Endothelial cell (in vitro differentiated cells): ENCODE measurements around the gene SERPINA1. TPM values are rescaled to one million over a fixed set of nuclear protein-coding genes. Genes with fewer than 3 reads are reported as not detected.

Experiments
- DNase-seq: peaks from one replicate; pipeline ENCODE4 v3.0.0; 2021; ENCODE audit warnings: low spot score
- H3K27ac Mint-ChIP-seq: one replicate; pipeline ENCODE4 v1.8.0; 2021; ENCODE audit warnings: mixed read lengths, inconsistent platforms; ENCODE audit not compliant: unreplicated experiment
- H3K27me3 Mint-ChIP-seq: one replicate; pipeline ENCODE4 v1.8.0; 2021; ENCODE audit warnings: mild to moderate bottlenecking, moderate library complexity, mixed read lengths, inconsistent platforms; ENCODE audit not compliant: unreplicated experiment
- H3K36me3 Mint-ChIP-seq: one replicate; pipeline ENCODE4 v1.8.0; 2021; ENCODE audit warnings: mild to moderate bottlenecking, low read depth, mixed read lengths, inconsistent platforms; ENCODE audit not compliant: unreplicated experiment
- H3K4me1 Mint-ChIP-seq: one replicate; pipeline ENCODE4 v1.8.0; 2021; ENCODE audit warnings: mild to moderate bottlenecking, mixed read lengths, inconsistent platforms; ENCODE audit not compliant: unreplicated experiment
- H3K4me3 Mint-ChIP-seq: one replicate; pipeline ENCODE4 v1.8.0; 2021; ENCODE audit warnings: mild to moderate bottlenecking, mixed read lengths, inconsistent platforms; ENCODE audit not compliant: unreplicated experiment
- H3K9me3 Mint-ChIP-seq: one replicate; pipeline ENCODE4 v1.8.0; 2021; ENCODE audit warnings: mixed read lengths, inconsistent platforms; ENCODE audit not compliant: unreplicated experiment
- total RNA-seq: library from RNA; stranded (reverse); fragmentation: NEBNext Ultra II Directional; extraction: Animal tissue kit (Norgen Biotek cat#: 25700); gene quantifications from one replicate; pipeline ENCODE4 v1.2.1, GENCODE V29; 2021; ENCODE audit not compliant: unreplicated experiment
- TF ChIP-seq, protein P1 (sequence below): fragments of 200-600 bp; sonication (generic); IDR thresholded peaks from one replicate; pipeline ENCODE4 v1.5.0; 2021; ENCODE audit warnings: antibody characterized with exemption; ENCODE audit not compliant: unreplicated experiment

SERPINA1 gene
- total RNA-seq, 1 donor from 2014 or later: not detected

DNA sequence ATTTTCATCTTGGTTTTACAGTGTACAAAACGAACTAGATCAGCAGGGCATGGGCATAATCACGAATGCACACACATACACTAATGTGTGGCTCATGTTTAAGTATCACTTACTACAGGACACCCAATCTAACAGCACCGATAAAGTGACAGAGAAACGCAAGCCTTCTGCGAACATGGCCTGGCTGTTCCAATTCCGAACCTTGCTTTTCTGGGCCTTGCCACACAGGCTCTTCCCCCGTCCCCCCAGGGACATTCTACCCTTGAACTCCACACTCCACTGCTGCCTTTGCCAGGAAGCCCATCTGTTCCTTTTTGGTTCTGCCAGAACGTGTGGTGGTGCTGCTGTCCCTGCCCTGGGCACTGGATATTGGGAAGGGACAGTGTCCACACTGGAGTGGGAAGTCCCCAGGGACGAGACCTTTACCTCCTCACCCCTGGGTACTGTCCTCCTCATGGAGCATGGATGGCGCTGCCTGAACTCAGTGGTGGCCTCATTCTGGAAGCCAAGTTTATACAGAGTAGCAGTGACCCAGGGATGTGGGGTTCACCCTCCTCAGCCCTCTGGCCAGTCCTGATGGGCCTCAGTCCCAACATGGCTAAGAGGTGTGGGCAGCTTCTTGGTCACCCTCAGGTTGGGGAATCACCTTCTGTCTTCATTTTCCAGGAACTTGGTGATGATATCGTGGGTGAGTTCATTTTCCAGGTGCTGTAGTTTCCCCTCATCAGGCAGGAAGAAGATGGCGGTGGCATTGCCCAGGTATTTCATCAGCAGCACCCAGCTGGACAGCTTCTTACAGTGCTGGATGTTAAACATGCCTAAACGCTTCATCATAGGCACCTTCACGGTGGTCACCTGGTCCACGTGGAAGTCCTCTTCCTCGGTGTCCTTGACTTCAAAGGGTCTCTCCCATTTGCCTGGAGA, 7.9 kb downstream of the SERPINA1 start:
- DNase-seq: no peak
- Mint-ChIP-seq H3K9me3 (no peaks in the 10 kb centered on the region), H3K4me3 (no peak overlapping the region), H3K4me1 (peaks cover 10% of the 10 kb centered on the region), H3K36me3 (no peaks in the 10 kb centered on the region), H3K27me3 (peaks cover 11% of the 10 kb centered on the region), H3K27ac (no peak overlapping the region)
- TF ChIP-seq, protein P1, sequence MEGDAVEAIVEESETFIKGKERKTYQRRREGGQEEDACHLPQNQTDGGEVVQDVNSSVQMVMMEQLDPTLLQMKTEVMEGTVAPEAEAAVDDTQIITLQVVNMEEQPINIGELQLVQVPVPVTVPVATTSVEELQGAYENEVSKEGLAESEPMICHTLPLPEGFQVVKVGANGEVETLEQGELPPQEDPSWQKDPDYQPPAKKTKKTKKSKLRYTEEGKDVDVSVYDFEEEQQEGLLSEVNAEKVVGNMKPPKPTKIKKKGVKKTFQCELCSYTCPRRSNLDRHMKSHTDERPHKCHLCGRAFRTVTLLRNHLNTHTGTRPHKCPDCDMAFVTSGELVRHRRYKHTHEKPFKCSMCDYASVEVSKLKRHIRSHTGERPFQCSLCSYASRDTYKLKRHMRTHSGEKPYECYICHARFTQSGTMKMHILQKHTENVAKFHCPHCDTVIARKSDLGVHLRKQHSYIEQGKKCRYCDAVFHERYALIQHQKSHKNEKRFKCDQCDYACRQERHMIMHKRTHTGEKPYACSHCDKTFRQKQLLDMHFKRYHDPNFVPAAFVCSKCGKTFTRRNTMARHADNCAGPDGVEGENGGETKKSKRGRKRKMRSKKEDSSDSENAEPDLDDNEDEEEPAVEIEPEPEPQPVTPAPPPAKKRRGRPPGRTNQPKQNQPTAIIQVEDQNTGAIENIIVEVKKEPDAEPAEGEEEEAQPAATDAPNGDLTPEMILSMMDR: no peak

DNA sequence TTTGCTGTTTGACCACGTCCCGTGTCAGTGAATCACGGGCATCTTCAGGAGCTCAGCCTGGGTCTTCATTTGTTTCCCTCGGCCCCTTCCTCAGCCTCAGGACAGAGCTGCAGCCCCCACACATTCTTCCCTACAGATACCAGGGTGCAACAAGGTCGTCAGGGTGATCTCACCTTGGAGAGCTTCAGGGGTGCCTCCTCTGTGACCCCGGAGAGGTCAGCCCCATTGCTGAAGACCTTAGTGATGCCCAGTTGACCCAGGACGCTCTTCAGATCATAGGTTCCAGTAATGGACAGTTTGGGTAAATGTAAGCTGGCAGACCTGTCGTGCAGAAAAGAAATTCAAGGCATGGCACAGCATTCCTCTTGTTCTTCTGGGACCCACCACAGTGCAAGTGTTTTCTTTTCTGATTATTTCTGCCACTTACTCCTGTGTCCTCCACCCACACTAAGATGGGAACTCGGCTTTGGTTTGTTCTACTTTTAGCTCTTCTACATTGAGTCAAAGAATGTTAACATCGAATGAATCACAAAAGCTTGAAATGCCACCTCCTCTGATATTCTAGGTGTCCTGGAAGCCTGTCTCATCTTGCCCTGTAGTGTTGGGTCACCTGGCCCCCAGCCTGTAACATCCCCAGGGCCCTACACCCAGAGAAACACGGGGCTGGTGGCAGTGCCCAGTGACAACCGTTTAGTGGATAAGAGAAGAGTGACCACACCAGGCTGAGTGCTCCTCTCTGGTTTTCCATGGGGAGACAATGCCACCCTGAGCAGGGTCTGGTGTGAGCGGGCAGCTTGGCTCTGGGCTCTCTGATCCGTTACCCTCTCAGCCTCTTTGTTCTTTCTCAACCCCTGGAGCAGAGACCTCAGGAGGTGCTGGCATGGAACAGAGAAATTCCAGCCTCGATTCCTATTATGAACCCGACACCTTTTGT, 8.8 kb downstream of the SERPINA1 start:
- Mint-ChIP-seq H3K27me3 (peaks cover 11% of the 10 kb centered on the region), H3K9me3 (no peaks in the 10 kb centered on the region), H3K36me3 (no peaks in the 10 kb centered on the region), H3K27ac (no peak overlapping the region), H3K4me1 (peaks cover 19% of the 10 kb centered on the region), H3K4me3 (no peak overlapping the region)
- TF ChIP-seq, protein P1: no peak
- DNase-seq: no peak

DNA sequence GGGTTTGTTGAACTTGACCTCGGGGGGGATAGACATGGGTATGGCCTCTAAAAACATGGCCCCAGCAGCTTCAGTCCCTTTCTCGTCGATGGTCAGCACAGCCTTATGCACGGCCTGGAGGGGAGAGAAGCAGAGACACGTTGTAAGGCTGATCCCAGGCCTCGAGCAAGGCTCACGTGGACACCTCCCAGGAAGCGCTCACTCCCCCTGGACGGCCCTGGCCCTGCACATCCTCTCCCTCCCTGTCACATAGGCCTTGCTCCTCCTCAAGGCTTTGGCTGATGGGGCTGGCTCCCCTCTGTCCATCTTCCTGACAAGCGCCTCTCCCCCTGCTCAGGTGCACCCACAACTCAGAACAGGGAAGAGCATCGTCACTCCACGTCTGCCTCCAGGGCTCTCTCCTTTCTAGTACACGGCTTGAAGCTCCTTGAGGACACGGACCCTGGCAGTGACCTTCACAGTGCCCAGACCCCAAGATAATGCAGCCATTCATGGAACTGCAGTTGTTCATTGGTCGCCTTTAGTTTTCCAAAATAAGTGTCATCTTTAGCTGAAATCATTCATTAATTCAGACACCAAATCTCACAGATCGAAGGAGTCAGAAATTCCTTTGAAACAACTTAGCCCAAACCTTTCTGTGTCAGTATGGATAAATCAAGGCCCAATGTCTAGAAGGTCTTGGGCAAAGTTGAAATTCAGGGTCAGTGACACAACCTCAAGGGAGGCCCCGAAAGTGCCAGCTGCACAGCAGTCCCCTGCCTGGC, 9.7 kb downstream of the SERPINA1 start:
- peaks cover 19% of the 10 kb centered on the region for H3K4me1 Mint-ChIP-seq
- TF ChIP-seq, protein P1: no peak
- no peak overlapping the region for H3K27ac Mint-ChIP-seq
- no peak for DNase-seq
- H3K36me3 Mint-ChIP-seq: no peaks in the 10 kb centered on the region
- H3K9me3 Mint-ChIP-seq: no peaks in the 10 kb centered on the region
- no peak overlapping the region for H3K4me3 Mint-ChIP-seq
- peaks cover 11% of the 10 kb centered on the region for H3K27me3 Mint-ChIP-seq

GRCh38 chr14:94377866-94378470, 10.4 kb downstream of the SERPINA1 start:
- Mint-ChIP-seq H3K27ac (no peak overlapping the region), H3K36me3 (no peaks in the 10 kb centered on the region), H3K4me1 (peaks cover 19% of the 10 kb centered on the region), H3K4me3 (no peak overlapping the region), H3K9me3 (no peaks in the 10 kb centered on the region), H3K27me3 (peaks cover 11% of the 10 kb centered on the region)
- TF ChIP-seq, protein P1: no peak
- DNase-seq: no peak
